Astrocyte (in vitro differentiated cells and primary cell): ENCODE measurements around the gene LYRM4.

Experiments used
- EZH2 ChIP-seq: IDR thresholded peaks from 2 replicates; pipeline ENCODE4 v1.6.1; 2012; ENCODE audit warnings: mild to moderate bottlenecking, low read length, inconsistent platforms; ENCODE audit not compliant: insufficient read depth
- TF ChIP-seq, protein P1 (sequence below): IDR thresholded peaks from 2 replicates; pipeline ENCODE4 v1.5.1; 2011; ENCODE audit warnings: low read depth, mild to moderate bottlenecking, inconsistent platforms, low read length, moderate library complexity; ENCODE audit not compliant: insufficient read depth

DNA sequence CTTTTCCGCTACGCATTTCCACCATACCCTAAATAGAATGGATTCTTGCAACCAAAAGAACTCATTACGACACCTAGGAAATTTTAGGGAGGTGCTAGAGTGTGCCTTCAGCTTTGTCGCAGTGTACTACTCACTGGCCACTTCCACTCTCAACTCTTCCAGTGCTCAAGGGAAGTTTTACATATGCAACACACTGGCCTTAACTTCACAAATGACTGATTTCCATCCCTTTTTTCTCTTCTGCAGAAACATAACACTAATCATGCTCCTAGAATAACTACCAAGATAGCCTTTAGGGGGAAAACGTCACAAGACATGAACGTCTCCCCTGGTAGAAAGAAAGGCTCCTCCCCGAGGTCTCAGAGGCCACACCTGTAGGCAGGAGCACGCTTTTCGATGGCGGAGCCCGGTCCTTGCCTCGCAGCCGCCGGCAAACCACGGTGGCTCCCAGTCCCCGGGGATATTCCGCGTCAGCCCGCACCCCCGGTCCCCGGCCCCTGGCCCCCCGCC, 584 bp downstream of the LYRM4 start:
- TF ChIP-seq, protein P1, sequence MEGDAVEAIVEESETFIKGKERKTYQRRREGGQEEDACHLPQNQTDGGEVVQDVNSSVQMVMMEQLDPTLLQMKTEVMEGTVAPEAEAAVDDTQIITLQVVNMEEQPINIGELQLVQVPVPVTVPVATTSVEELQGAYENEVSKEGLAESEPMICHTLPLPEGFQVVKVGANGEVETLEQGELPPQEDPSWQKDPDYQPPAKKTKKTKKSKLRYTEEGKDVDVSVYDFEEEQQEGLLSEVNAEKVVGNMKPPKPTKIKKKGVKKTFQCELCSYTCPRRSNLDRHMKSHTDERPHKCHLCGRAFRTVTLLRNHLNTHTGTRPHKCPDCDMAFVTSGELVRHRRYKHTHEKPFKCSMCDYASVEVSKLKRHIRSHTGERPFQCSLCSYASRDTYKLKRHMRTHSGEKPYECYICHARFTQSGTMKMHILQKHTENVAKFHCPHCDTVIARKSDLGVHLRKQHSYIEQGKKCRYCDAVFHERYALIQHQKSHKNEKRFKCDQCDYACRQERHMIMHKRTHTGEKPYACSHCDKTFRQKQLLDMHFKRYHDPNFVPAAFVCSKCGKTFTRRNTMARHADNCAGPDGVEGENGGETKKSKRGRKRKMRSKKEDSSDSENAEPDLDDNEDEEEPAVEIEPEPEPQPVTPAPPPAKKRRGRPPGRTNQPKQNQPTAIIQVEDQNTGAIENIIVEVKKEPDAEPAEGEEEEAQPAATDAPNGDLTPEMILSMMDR = no peak
- no peak for TF ChIP-seq EZH2
